ENCODE measurements around the gene IFNW1. TPM values are rescaled to one million over a fixed set of nuclear protein-coding genes. Genes with fewer than 3 reads are reported as not detected.
"Not testable (repeated sequence)": the region's sequence is repeated elsewhere in the genome, so short reads cannot be mapped to it uniquely, and the experiment has no call there.

The IFNW1 gene
- not detected for polyA plus RNA-seq

DNA sequence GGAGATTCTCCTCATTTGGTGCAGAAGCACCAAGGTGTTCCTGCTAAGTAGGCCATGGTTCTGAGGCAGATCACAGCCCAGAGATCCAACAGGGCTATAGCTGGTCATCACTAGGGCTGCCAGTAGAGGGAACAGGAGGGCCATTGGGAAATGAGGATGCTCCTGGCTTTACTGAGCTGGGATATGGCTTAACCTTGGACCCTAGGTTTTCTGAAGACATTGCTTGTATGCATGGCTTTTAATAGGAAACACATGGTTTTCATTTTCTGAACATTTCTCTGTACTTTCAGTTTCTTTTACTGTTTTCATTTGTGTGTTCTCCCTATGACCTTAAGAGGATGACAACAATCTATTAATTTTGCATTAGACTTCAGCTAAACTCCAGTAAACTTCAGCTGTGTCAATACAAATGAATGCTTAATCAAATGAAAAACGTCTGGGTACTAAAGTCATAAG lies at the start of gene IFNW1:
Gene IFNW1, minus strand, starts transcription at position 406 of the 456 bp plus-strand sequence. Its CDS starts 262 bp downstream, at position 144.
- Mint-ChIP-seq H3K27me3 (peaks cover 3% of the 10 kb centered on the region), H3K4me1 (peaks cover 10 to 21% (median 17%) of the 10 kb centered on the region in 3 donors), H3K4me3 (peak within 1 kb of the TSS in 1 of 4 donors; percentile 29), H3K36me3 (no peaks in the 10 kb centered on the region), H3K9me3 (no peaks in the 10 kb centered on the region), H3K27ac (peak within 1 kb of the TSS in 1 of 3 donors; percentile 60)

DNA sequence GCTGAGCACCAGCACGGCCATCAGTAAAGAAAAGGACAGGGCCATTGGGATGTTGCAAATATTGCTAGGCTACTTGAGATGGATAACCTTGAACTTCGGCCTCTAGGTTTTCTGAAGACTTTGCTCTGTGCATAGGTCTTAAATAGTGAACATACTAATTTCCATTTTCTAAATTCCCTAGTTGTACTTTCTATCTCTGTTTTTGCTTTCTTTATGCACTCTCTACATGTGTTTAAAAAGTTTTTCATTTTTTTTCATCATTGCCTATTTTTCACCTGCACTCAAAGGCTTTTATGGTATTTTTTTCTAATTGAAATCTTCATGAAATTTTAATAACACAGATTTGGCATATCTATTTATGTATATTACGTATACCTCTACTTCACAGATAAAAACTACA lies 45.9 kb upstream of the IFNW1 start, which contains the start of gene IFNA4:
Gene IFNA4, minus strand, starts transcription at position 101 of the 400 bp plus-strand sequence. Its CDS starts 56 bp downstream, at position 45.
- H3K9me3 Mint-ChIP-seq, H3K4me3 Mint-ChIP-seq, H3K4me1 Mint-ChIP-seq, H3K36me3 Mint-ChIP-seq, H3K27me3 Mint-ChIP-seq, H3K27ac Mint-ChIP-seq: not testable (repeated sequence)

- not testable (repeated sequence) for H3K9me3 Mint-ChIP-seq, H3K36me3 Mint-ChIP-seq, H3K27ac Mint-ChIP-seq, H3K4me1 Mint-ChIP-seq, H3K4me3 Mint-ChIP-seq, H3K27me3 Mint-ChIP-seq
Observed at GRCh38 chr9:21182810-21183736, 41.4 kb upstream of the IFNW1 start.

GRCh38 chr9:21174671-21175070 lies 33.0 kb upstream of the IFNW1 start:
- Mint-ChIP-seq H3K4me1 (no peaks in the 10 kb centered on the region), H3K9me3 (no peaks in the 10 kb centered on the region), H3K36me3 (peaks cover 2% of the 10 kb centered on the region), H3K27me3 (peaks cover 8% of the 10 kb centered on the region), H3K27ac (no peak overlapping the region), H3K4me3 (no peak overlapping the region)

GRCh38 chr9:21172156-21172555 lies 30.5 kb upstream of the IFNW1 start:
- H3K36me3 Mint-ChIP-seq = peaks cover 2% of the 10 kb centered on the region
- H3K27ac Mint-ChIP-seq = no peak overlapping the region
- no peaks in the 10 kb centered on the region for H3K4me1 Mint-ChIP-seq
- H3K9me3 Mint-ChIP-seq = no peaks in the 10 kb centered on the region
- H3K27me3 Mint-ChIP-seq = peaks cover 7% of the 10 kb centered on the region
- no peak overlapping the region for H3K4me3 Mint-ChIP-seq

DNA sequence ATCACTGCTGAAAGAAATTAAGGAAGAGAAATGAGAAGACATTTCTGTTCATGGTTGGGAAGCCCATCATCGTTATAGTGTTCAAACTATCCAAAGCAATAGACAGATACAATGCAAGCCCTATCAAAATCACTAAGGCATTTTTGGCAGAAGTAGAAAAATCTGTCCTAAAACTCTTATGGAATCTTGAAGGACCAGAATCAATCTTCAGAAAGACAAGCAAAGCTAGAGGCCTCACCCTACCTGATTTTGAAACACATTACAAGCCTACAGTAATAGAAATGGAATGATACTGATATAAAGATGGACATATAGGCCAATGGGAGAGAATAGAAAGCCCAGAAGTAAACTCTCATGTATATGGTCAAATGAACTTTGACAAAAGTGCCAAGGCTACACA lies 29.7 kb upstream of the IFNW1 start:
- no peaks in the 10 kb centered on the region for H3K4me1 Mint-ChIP-seq
- H3K36me3 Mint-ChIP-seq = peaks cover 2% of the 10 kb centered on the region
- no peak overlapping the region for H3K4me3 Mint-ChIP-seq
- no peak overlapping the region for H3K27ac Mint-ChIP-seq
- H3K27me3 Mint-ChIP-seq = peaks cover 7% of the 10 kb centered on the region
- H3K9me3 Mint-ChIP-seq = no peaks in the 10 kb centered on the region

- not testable (repeated sequence) for H3K36me3 Mint-ChIP-seq, H3K27me3 Mint-ChIP-seq, H3K4me1 Mint-ChIP-seq, H3K27ac Mint-ChIP-seq, H3K9me3 Mint-ChIP-seq
- H3K4me3 Mint-ChIP-seq = peak within 1 kb of the TSS in 1 of 4 donors; percentile 21
Observed at GRCh38 chr9:21166560-21166959, 24.9 kb upstream of the IFNW1 start, which contains the start of gene IFNA21. IFNA21 (minus strand) TSS chr9:21166660; CDS start chr9:21166612, 48 bp downstream.

DNA sequence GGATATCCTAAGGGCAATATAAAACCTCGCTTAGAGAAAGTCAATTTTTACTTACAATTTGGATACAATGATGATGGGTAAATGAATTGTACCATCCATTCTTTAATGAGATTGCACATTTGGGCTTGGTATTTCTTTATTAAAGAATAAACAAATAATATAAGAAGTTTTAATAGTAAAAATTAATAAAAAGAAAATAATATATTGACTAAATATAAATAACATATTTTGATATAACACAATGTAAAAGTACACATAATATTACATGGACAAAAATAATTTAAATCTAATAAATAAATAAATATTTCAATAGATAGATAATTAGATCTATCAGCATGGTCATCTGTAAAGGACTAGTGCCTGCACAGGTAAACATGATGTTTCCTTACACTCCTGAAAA lies 23.9 kb upstream of the IFNW1 start:
- Mint-ChIP-seq H3K9me3 (no peaks in the 10 kb centered on the region), H3K36me3 (no peaks in the 10 kb centered on the region), H3K27ac (no peak overlapping the region), H3K4me1 (peaks cover 0 to 5% (median 2%) of the 10 kb centered on the region in 3 donors), H3K4me3 (no peak overlapping the region), H3K27me3 (peaks cover 4% of the 10 kb centered on the region)

DNA sequence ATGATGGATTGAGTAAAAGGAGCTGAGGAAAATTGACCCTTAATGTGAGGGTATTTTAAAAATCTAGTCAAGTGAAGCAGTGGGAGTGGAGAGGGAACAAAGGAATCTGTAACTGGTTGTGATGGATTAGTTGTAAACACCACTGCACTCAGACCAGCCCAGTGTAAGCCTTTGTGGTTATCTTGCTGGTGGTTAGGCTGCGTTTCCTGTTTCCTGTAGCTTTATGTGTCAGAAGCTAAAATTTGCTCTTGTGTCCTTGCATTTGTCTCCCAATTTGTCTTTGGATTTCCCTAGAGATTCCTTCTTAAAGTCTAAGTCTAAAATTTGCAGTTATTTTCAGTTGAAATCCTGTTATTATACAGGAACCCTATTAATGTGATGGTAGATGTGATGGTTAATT lies 18.5 kb upstream of the IFNW1 start:
- H3K27ac Mint-ChIP-seq = no peak overlapping the region
- H3K4me1 Mint-ChIP-seq = peaks cover 2 to 12% (median 5%) of the 10 kb centered on the region in 3 donors
- H3K36me3 Mint-ChIP-seq = no peaks in the 10 kb centered on the region
- peaks cover 3% of the 10 kb centered on the region for H3K27me3 Mint-ChIP-seq
- H3K9me3 Mint-ChIP-seq = peaks cover 0 to 3% (median 0%) of the 10 kb centered on the region in 3 donors
- H3K4me3 Mint-ChIP-seq = no peak overlapping the region

DNA sequence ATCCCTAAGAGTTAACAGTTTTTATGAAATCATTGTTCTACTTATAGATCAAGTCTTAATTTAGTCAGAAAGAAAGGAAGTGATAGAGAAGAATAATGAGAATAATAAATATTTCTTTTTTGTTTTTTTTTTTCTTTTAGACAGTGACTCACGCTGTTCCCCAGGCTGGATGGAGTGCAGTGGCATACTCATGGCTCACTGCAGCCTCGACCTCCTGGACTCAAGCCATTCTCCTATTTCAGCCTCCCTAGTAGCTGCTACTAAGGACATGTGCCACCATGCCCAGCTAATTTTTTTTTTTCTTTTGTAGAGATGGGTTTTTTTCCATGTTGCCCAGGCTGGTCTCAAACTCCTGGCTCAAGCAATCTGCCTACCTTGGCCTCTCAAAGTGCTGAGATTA lies 13.9 kb upstream of the IFNW1 start:
- H3K36me3 Mint-ChIP-seq = no peaks in the 10 kb centered on the region
- H3K4me3 Mint-ChIP-seq = no peak overlapping the region
- peaks cover 0 to 7% (median 5%) of the 10 kb centered on the region in 3 donors for H3K4me1 Mint-ChIP-seq
- no peak overlapping the region for H3K27ac Mint-ChIP-seq
- H3K9me3 Mint-ChIP-seq = peaks cover 0 to 3% (median 0%) of the 10 kb centered on the region in 3 donors
- peaks cover 3% of the 10 kb centered on the region for H3K27me3 Mint-ChIP-seq

DNA sequence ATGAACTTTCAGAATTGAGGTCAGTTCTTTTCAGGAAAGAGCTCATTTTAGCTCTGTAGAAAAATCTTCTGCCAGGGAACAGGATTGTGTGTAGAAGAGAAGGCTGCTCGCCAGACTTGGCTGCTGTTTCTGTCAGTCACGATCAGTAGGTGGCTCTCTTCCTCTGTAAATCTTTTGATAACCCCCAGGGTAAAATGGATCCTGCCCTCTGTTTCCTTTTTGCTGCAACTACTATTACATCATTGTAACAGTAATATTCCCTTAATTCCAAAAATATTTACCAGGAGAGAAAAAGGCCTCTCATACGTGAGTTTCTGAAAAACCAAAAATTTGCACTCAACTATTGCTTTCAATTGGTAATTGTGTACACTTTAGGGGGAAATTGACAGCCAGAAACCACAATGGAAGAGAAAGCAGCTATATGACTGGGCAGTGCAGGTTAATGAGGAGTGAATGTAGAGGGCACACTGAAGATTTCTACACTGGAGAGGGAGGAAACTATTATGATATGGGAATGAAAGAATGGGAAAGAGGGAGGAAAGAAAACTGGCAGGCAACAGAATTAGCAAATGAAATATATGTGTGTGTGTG lies 12.5 kb upstream of the IFNW1 start:
- Mint-ChIP-seq H3K27me3 (peaks cover 3% of the 10 kb centered on the region), H3K4me1 (peaks cover 0 to 2% (median 0%) of the 10 kb centered on the region in 3 donors), H3K9me3 (peaks cover 0 to 3% (median under 1%) of the 10 kb centered on the region in 3 donors), H3K36me3 (no peaks in the 10 kb centered on the region), H3K27ac (no peak overlapping the region), H3K4me3 (no peak overlapping the region)

DNA sequence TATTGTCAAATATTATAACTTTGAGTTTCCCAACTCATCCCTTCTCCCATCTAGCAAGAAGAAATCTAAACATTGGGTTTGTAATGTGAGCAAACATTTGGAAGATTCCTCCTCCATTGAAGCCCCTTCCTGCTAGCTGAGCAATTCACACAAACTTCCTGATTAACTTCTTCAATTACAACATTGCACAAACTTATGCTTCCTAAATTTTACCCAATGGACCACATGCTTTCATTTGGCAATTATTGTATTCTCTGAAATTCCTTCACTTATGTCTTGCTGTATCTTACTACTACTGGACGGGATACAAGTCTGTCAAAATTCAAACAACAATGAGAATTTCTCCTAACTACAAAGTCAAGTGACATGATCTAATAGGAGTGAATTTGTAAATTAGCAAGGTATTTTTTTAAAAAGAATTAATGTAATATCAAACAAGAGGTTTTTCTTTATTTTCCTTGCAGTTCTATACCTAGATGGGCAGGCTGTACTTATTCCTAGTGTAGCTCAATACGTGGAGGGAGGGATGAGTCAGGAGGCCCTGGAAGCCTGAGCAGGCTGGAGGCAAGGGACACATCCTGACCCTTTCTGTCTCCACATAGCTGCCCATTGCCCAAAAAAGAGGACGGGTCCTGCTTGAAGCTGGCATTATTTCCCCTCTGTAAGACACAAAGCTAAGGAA lies 11.8 kb upstream of the IFNW1 start:
- H3K27ac Mint-ChIP-seq = no peak overlapping the region
- H3K27me3 Mint-ChIP-seq = peaks cover 3% of the 10 kb centered on the region
- H3K4me3 Mint-ChIP-seq = no peak overlapping the region
- H3K9me3 Mint-ChIP-seq = peaks cover 0 to 6% (median 4%) of the 10 kb centered on the region in 3 donors
- no peaks in the 10 kb centered on the region for H3K4me1 Mint-ChIP-seq
- no peaks in the 10 kb centered on the region for H3K36me3 Mint-ChIP-seq

GRCh38 chr9:21144603-21145002 lies 3.0 kb upstream of the IFNW1 start:
- H3K9me3 Mint-ChIP-seq = peaks cover 0 to 11% (median 9%) of the 10 kb centered on the region in 3 donors
- H3K27ac Mint-ChIP-seq = no peak overlapping the region
- peaks cover 10 to 21% (median 17%) of the 10 kb centered on the region in 3 donors for H3K4me1 Mint-ChIP-seq
- peak overlapping the region in 2 of 4 donors; percentile 60 to 85 for H3K4me3 Mint-ChIP-seq
- no peaks in the 10 kb centered on the region for H3K36me3 Mint-ChIP-seq
- peaks cover under 1% of the 10 kb centered on the region for H3K27me3 Mint-ChIP-seq

DNA sequence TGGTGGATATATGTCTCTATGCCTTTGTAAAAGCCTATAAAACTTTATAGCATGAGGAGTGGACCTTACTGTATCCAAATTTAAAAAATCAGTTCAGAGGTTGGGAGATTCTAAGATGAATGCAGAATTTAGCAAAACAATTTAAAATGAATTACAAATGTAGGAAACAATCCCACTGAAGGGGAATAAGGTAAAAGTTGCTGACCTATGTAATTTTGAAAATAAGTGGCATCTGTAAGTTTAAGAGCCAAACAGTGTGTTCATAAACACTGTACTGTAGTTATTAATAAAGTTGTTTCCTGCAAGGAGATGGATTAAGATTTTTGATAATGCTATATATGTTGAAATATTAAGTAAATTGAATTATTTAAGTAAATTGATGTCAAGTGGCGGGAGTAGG lies 4.6 kb downstream of the IFNW1 start:
- H3K36me3 Mint-ChIP-seq = no peaks in the 10 kb centered on the region
- peaks cover 12% of the 10 kb centered on the region for H3K27me3 Mint-ChIP-seq
- no peaks in the 10 kb centered on the region for H3K9me3 Mint-ChIP-seq
- no peak overlapping the region for H3K4me3 Mint-ChIP-seq
- peaks cover 0 to 5% (median 4%) of the 10 kb centered on the region in 3 donors for H3K4me1 Mint-ChIP-seq
- no peak overlapping the region for H3K27ac Mint-ChIP-seq

DNA sequence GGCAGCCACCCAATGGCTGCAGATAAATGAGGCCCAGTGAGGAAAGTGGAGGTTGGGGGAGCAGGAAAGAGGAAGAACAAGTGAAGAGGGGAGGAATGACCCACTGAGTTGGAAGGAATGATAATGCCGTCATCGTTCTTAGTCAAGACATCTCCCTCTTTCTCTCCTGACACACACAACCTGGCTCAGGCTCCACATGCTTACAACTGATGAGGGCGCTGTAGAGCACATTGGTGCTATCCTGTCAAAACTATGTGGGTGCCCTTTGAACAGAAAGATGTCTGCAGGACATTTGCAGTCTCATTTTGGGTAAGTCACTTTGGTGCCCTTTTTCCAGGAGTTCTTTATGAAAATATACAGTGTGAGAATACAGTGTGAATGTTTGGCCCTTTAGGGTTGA lies 5.9 kb downstream of the IFNW1 start:
- peaks cover 12% of the 10 kb centered on the region for H3K27me3 Mint-ChIP-seq
- no peak overlapping the region for H3K4me3 Mint-ChIP-seq
- no peaks in the 10 kb centered on the region for H3K36me3 Mint-ChIP-seq
- H3K27ac Mint-ChIP-seq = no peak overlapping the region
- H3K9me3 Mint-ChIP-seq = no peaks in the 10 kb centered on the region
- no peaks in the 10 kb centered on the region for H3K4me1 Mint-ChIP-seq
